HEK293T (cell line): Measurements from ENCODE around the gene SEMA4D.

ENCODE experiments used
- ARNT ChIP-seq: fragments of 450-650 bp; IDR thresholded peaks from 2 replicates; pipeline ENCODE4 v1.6.1; 2017; ENCODE audit warnings: mild to moderate bottlenecking
- BHLHE40 ChIP-seq: fragments of 450-650 bp; IDR thresholded peaks from 2 replicates; pipeline ENCODE4 v1.6.1; 2016; ENCODE audit warnings: mild to moderate bottlenecking, moderate library complexity, borderline replicate concordance
- ELF4 ChIP-seq: fragments of 450-650 bp; IDR thresholded peaks from 2 replicates; pipeline ENCODE4 v1.6.1; 2017; ENCODE audit warnings: antibody characterized with exemption
- FOXA1 ChIP-seq: fragments of 450-650 bp; IDR thresholded peaks from 2 replicates; pipeline ENCODE4 v1.6.1; 2016; ENCODE audit warnings: mild to moderate bottlenecking
- FOXK2 ChIP-seq: fragments of 450-650 bp; IDR thresholded peaks from 2 replicates; pipeline ENCODE4 v1.6.1; 2016; ENCODE audit warnings: mild to moderate bottlenecking
- FOXM1 ChIP-seq: fragments of 450-650 bp; IDR thresholded peaks from 2 replicates; pipeline ENCODE4 v1.6.1; 2017; ENCODE audit warnings: mild to moderate bottlenecking, borderline replicate concordance
- HDGF ChIP-seq: fragments of 450-650 bp; IDR thresholded peaks from 2 replicates; pipeline ENCODE4 v1.6.1; 2017; ENCODE audit warnings: antibody characterized with exemption, borderline replicate concordance
- NFRKB ChIP-seq: fragments of 450-650 bp; IDR thresholded peaks from 2 replicates; pipeline ENCODE4 v1.6.1; 2016; ENCODE audit warnings: mild to moderate bottlenecking, moderate library complexity
- SP1 ChIP-seq: fragments of 450-650 bp; IDR thresholded peaks from 2 replicates; pipeline ENCODE4 v1.6.1; 2017
- SUZ12 ChIP-seq: fragments of 450-650 bp; IDR thresholded peaks from 2 replicates; pipeline ENCODE4 v1.6.1; 2016; ENCODE audit warnings: mild to moderate bottlenecking
- TARDBP ChIP-seq: fragments of 450-650 bp; IDR thresholded peaks from 2 replicates; pipeline ENCODE4 v1.6.1; 2016
- ZNF384 ChIP-seq: fragments of 450-650 bp; IDR thresholded peaks from 2 replicates; pipeline ENCODE4 v1.6.1; 2016

GRCh38 chr9:89387197-89387849 lies 110.6 kb downstream of the SEMA4D start:
- TF ChIP-seq ARNT (no peak), FOXK2 (no peak), ZNF384 (no peak), TARDBP (no peak), FOXM1 (no peak), ELF4 (no peak), HDGF (no peak), BHLHE40 (no peak), SUZ12 (no peak), SP1 (no peak), NFRKB (no peak), FOXA1 (no peak)
